ENCODE measurements around the gene DHRSX. TPM values are rescaled to one million over a fixed set of nuclear protein-coding genes. Genes with fewer than 3 reads are reported as not detected.

The DHRSX gene
- total and polyA plus RNA-seq, 2 donors (not counting 3 experiments of a cell fraction or from before 2014, with no cell fraction given), result 27.1 to 37.7 TPM

DNA sequence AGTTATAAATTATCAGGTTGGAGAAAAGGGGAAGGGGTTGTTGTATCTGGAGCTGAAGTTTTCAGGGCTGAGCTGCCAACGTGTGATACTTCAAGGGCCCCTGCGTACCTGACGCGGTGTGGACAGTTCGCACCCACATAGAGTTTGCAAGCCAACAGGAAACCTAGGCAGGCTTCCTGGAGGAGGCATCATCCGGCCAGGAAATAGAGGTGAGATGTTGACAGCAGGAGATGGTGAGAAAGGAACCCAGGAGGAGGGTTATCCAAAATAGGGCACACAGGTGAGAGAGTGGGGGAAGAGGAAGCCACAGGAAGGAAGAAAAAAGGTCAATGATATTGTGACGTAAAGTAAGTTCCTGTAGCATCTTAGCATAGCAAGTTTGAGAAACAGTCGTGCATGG lies 127.2 kb downstream of the DHRSX start:
- ChIA-PET CTCF (no interaction called here), POLR2A (no interaction called here)
- H3K36me3 ChIP-seq (ENCODE audit: control insufficient read depth in 2 of 2, extremely low read depth in 1 of 2, insufficient read depth in 2 of 2, low read length in 2 of 2), result no peaks in the 10 kb centered on the region
- H3K4me1 ChIP-seq (ENCODE audit: control insufficient read depth, extremely low read depth, insufficient read depth, low read length), result no peaks in the 10 kb centered on the region
- H3K27me3 ChIP-seq (ENCODE audit: control insufficient read depth in 2 of 2, insufficient read depth in 2 of 2, low read length in 2 of 2), result no peaks in the 10 kb centered on the region
- no peaks in the 10 kb centered on the region for H4K20me1 ChIP-seq (replicated peaks; ENCODE audit: control insufficient read depth, extremely low read depth, insufficient read depth, low read length)
- no peak overlapping the region for H3K4me2 ChIP-seq (ENCODE audit: insufficient read depth, low read length)
- no peak overlapping the region for H3K27ac ChIP-seq (ENCODE audit: insufficient read depth, low read depth, low read length)
- dilution Hi-C loops (cut with MboI; ENCODE audit: extremely low pct_ligation_motif_present, low sequenced_read_pairs) (no loop called here), intact Hi-C loops (cut with micrococcal nuclease) (no loop called here)
- H2AFZ ChIP-seq (ENCODE audit: low read depth, low read length), result no peak overlapping the region
- no TSS peak for BruUV-seq (replicated peaks)
- H3K79me2 ChIP-seq (ENCODE audit: control insufficient read depth, insufficient read depth, low read length), result no peaks in the 10 kb centered on the region
- no peak overlapping the region for H3K9ac ChIP-seq (replicated peaks; ENCODE audit: extremely low read depth, insufficient read depth, low read length)
- TF ChIP-seq GATA2 (IDR thresholded peaks at IDR 0.05; ENCODE audit: insufficient read depth, insufficient read length, low read depth, low read length), result no peak
- TF ChIP-seq MAX (IDR thresholded peaks at IDR 0.05; ENCODE audit: insufficient read depth, insufficient read length), result no peak
- no peak for TF ChIP-seq EZH2 (IDR thresholded peaks at IDR 0.05; ENCODE audit: borderline replicate concordance, low read depth, low read length, severe bottlenecking)
- TF ChIP-seq, protein P1, sequence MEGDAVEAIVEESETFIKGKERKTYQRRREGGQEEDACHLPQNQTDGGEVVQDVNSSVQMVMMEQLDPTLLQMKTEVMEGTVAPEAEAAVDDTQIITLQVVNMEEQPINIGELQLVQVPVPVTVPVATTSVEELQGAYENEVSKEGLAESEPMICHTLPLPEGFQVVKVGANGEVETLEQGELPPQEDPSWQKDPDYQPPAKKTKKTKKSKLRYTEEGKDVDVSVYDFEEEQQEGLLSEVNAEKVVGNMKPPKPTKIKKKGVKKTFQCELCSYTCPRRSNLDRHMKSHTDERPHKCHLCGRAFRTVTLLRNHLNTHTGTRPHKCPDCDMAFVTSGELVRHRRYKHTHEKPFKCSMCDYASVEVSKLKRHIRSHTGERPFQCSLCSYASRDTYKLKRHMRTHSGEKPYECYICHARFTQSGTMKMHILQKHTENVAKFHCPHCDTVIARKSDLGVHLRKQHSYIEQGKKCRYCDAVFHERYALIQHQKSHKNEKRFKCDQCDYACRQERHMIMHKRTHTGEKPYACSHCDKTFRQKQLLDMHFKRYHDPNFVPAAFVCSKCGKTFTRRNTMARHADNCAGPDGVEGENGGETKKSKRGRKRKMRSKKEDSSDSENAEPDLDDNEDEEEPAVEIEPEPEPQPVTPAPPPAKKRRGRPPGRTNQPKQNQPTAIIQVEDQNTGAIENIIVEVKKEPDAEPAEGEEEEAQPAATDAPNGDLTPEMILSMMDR (IDR thresholded peaks at IDR 0.05; ENCODE audit: extremely low read depth in 1 of 2, insufficient read depth in 1 of 2, low read depth in 1 of 2, low read length in 2 of 2), result no peak
- no peak for TF ChIP-seq MYC (IDR thresholded peaks at IDR 0.05; ENCODE audit: low read depth, low read length)
- TF ChIP-seq POLR2AphosphoS5 (IDR thresholded peaks at IDR 0.05; ENCODE audit: insufficient read depth, low read depth, low read length), result no peak
- no peak for TF ChIP-seq JUN (IDR thresholded peaks at IDR 0.05; ENCODE audit: borderline replicate concordance, insufficient read depth, insufficient read length, low read depth)
- no peak for TF ChIP-seq POLR2A (IDR thresholded peaks at IDR 0.05; ENCODE audit: low read depth, low read length)
- TF ChIP-seq FOS (IDR thresholded peaks at IDR 0.05; ENCODE audit: borderline replicate concordance, insufficient read depth, low read length), result no peak
- H3K9me1 ChIP-seq (replicated peaks; ENCODE audit: control insufficient read depth, extremely low read depth, insufficient read depth, low read length), result no peaks in the 10 kb centered on the region
- no peak for FAIRE-seq
- DNase-seq (ENCODE audit: low read depth, low spot score), result no peak
- H3K9me3 ChIP-seq (replicated peaks; ENCODE audit: control insufficient read depth, insufficient read depth, low read length), result no peaks in the 10 kb centered on the region
- H3K4me3 ChIP-seq (replicated peaks in 1 of 3; ENCODE audit: insufficient read depth in 1 of 3, low read depth in 1 of 3, low read length in 3 of 3), result no peak overlapping the region

Data from endothelial cell of umbilical vein (primary cell).